Measurements from ENCODE around the gene SMOC2. TPM values are rescaled to one million over a fixed set of nuclear protein-coding genes. Genes with fewer than 3 reads are reported as not detected.

Gene SMOC2
- total RNA-seq, 1 donor from 2014 or later = not detected

- Mint-ChIP-seq H3K27ac (ENCODE audit: unreplicated experiment) (no peak overlapping the region), H3K9me3 (ENCODE audit: unreplicated experiment) (no peaks in the 10 kb centered on the region), H3K4me3 (ENCODE audit: unreplicated experiment) (no peak overlapping the region), H3K4me1 (ENCODE audit: unreplicated experiment) (no peaks in the 10 kb centered on the region), H3K36me3 (ENCODE audit: low read depth, unreplicated experiment) (no peaks in the 10 kb centered on the region), H3K27me3 (ENCODE audit: unreplicated experiment) (peaks cover 7% of the 10 kb centered on the region)
- no peak for DNase-seq (ENCODE audit: low spot score)
- no peak for TF ChIP-seq CTCF (IDR thresholded peaks at IDR 0.05; ENCODE audit: unreplicated experiment)
These were observed 9.9 kb downstream of the SMOC2 start for GRCh38 chr6:168450917-168451316.

GRCh38 chr6:168451805-168452517, 11.0 kb downstream of the SMOC2 start:
- Mint-ChIP-seq H3K4me3 (ENCODE audit: unreplicated experiment) (no peak overlapping the region), H3K36me3 (ENCODE audit: low read depth, unreplicated experiment) (no peaks in the 10 kb centered on the region), H3K27me3 (ENCODE audit: unreplicated experiment) (peaks cover 7% of the 10 kb centered on the region), H3K9me3 (ENCODE audit: unreplicated experiment) (no peaks in the 10 kb centered on the region), H3K27ac (ENCODE audit: unreplicated experiment) (no peak overlapping the region), H3K4me1 (ENCODE audit: unreplicated experiment) (no peaks in the 10 kb centered on the region)
- peak; percentile 28 for TF ChIP-seq CTCF (IDR thresholded peaks at IDR 0.05; ENCODE audit: unreplicated experiment)
- DNase-seq (ENCODE audit: low spot score) = no peak

GRCh38 chr6:168452685-168453377, 11.8 kb downstream of the SMOC2 start:
- Mint-ChIP-seq H3K27me3 (ENCODE audit: unreplicated experiment) (peaks cover 7% of the 10 kb centered on the region), H3K4me1 (ENCODE audit: unreplicated experiment) (no peaks in the 10 kb centered on the region)
- no peak for DNase-seq (ENCODE audit: low spot score)

GRCh38 chr6:168455847-168456530, 15.0 kb downstream of the SMOC2 start:
- Mint-ChIP-seq H3K36me3 (ENCODE audit: low read depth, unreplicated experiment) (no peaks in the 10 kb centered on the region), H3K27ac (ENCODE audit: unreplicated experiment) (no peak overlapping the region), H3K4me1 (ENCODE audit: unreplicated experiment) (no peaks in the 10 kb centered on the region), H3K4me3 (ENCODE audit: unreplicated experiment) (no peak overlapping the region), H3K9me3 (ENCODE audit: unreplicated experiment) (no peaks in the 10 kb centered on the region), H3K27me3 (ENCODE audit: unreplicated experiment) (peaks cover 10% of the 10 kb centered on the region)
- no peak for TF ChIP-seq CTCF (IDR thresholded peaks at IDR 0.05; ENCODE audit: unreplicated experiment)
- no peak for DNase-seq (ENCODE audit: low spot score)

More at GRCh38 chr6:168452685-168453377, 11.8 kb downstream of the SMOC2 start:
- H3K27ac Mint-ChIP-seq (ENCODE audit: unreplicated experiment) = no peak overlapping the region
- H3K4me3 Mint-ChIP-seq (ENCODE audit: unreplicated experiment) = no peak overlapping the region
- H3K9me3 Mint-ChIP-seq (ENCODE audit: unreplicated experiment) = no peaks in the 10 kb centered on the region
- H3K36me3 Mint-ChIP-seq (ENCODE audit: low read depth, unreplicated experiment) = no peaks in the 10 kb centered on the region
- TF ChIP-seq CTCF (IDR thresholded peaks at IDR 0.05; ENCODE audit: unreplicated experiment) = no peak
